Suprapubic skin (tissue), 3 donors: Measurements from ENCODE around the gene MAG.

Source experiments
- EP300 ChIP-seq: sonication (generic); formaldehyde crosslinking; IDR thresholded peaks from one replicate; pipeline ENCODE4 v1.6.1; 2017; ENCODE audit warnings: antibody characterized with exemption
- TF ChIP-seq, protein P1 (sequence below), 2 donors: fragments of 200-600 bp in 1 of 2; fragments of 450-650 bp in 1 of 2; sonication (generic) in 1 of 2; IDR thresholded peaks; one replicate each; pipeline ENCODE4 v1.5.1; 2016 to 2019; ENCODE audit warnings: antibody characterized with exemption in 2 of 2, mild to moderate bottlenecking in 1 of 2, moderate library complexity in 1 of 2

- TF ChIP-seq, protein P1, sequence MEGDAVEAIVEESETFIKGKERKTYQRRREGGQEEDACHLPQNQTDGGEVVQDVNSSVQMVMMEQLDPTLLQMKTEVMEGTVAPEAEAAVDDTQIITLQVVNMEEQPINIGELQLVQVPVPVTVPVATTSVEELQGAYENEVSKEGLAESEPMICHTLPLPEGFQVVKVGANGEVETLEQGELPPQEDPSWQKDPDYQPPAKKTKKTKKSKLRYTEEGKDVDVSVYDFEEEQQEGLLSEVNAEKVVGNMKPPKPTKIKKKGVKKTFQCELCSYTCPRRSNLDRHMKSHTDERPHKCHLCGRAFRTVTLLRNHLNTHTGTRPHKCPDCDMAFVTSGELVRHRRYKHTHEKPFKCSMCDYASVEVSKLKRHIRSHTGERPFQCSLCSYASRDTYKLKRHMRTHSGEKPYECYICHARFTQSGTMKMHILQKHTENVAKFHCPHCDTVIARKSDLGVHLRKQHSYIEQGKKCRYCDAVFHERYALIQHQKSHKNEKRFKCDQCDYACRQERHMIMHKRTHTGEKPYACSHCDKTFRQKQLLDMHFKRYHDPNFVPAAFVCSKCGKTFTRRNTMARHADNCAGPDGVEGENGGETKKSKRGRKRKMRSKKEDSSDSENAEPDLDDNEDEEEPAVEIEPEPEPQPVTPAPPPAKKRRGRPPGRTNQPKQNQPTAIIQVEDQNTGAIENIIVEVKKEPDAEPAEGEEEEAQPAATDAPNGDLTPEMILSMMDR (IDR thresholded peaks at IDR 0.05) = no peak
- TF ChIP-seq EP300 = no peak
These were observed 14.7 kb downstream of the MAG start for GRCh38 chr19:35306473-35307246.
